Lung (tissue), 12 donors: ENCODE results near the gene METRNL. TPM values are rescaled to one million over a fixed set of nuclear protein-coding genes. Genes with fewer than 3 reads are reported as not detected.

Source experiments
- ATAC-seq: fragments of 200-7000 bp; cut with Tn5 transposase; one replicate; pipeline ENCODE4 v1.9.1; 2020; ENCODE audit warnings: moderate number of reproducible peaks; ENCODE audit not compliant: insufficient read depth, low FRiP score
- DNase-seq, 3 donors: peaks; one replicate each; pipeline ENCODE4 v3.0.0-alpha.2; 2013 to 2017
- H3K27ac ChIP-seq, 2 donors: one replicate each; pipeline ENCODE4 v1.5.1; 2013; ENCODE audit warnings: mild to moderate bottlenecking in 2 of 2, moderate library complexity in 2 of 2, control low read depth in 1 of 2, inconsistent platforms in 1 of 2, low read depth in 1 of 2, low read length in 1 of 2
- H3K27me3 ChIP-seq, 3 donors: one replicate each; pipeline ENCODE4 v1.5.1; 2013; ENCODE audit warnings: low read length in 2 of 3; ENCODE audit not compliant: control insufficient read depth in 3 of 3, insufficient read depth in 3 of 3
- H3K36me3 ChIP-seq, 4 donors: one replicate each; pipeline ENCODE4 v1.5.1; 2013; ENCODE audit warnings: low read length in 4 of 4, mild to moderate bottlenecking in 1 of 4, moderate library complexity in 1 of 4; ENCODE audit not compliant: control insufficient read depth in 4 of 4, insufficient read depth in 4 of 4
- H3K4me1 ChIP-seq, 5 donors: one replicate each; pipeline ENCODE4 v1.5.1; 2013; ENCODE audit warnings: low read length in 5 of 5, mild to moderate bottlenecking in 2 of 5, moderate library complexity in 1 of 5; ENCODE audit not compliant: control insufficient read depth in 5 of 5, insufficient read depth in 5 of 5
- H3K4me3 ChIP-seq: one replicate; pipeline ENCODE4 v1.5.1; 2013; ENCODE audit warnings: mild to moderate bottlenecking, control low read depth, moderate library complexity
- H3K9ac ChIP-seq, 2 donors: one replicate each; pipeline ENCODE4 v1.5.1; 2013; ENCODE audit warnings: low read length in 2 of 2, control low read depth in 1 of 2; ENCODE audit not compliant: insufficient read depth in 1 of 2
- H3K9me3 ChIP-seq, 4 donors: one replicate each; pipeline ENCODE4 v1.5.1; 2013; ENCODE audit warnings: low read length in 3 of 4, mild to moderate bottlenecking in 1 of 4, moderate library complexity in 1 of 4; ENCODE audit not compliant: control insufficient read depth in 4 of 4, insufficient read depth in 3 of 4
- WGBS, 2 donors: extraction: QIAGEN DNeasy Blood & Tissue Kit; methylation state at CpG; one replicate each; pipeline ENCODE4 v1.1.7; 2013; 5-methylcytosine and 5-hydroxymethylcytosine counted together
- polyA plus RNA-seq, 2 donors: library from polyadenylated mRNA; stranded (reverse); fragments of 200-250 nt; gene quantifications; one replicate each; pipeline ENCODE4 v1.2.1, GENCODE V29; 2013
- total RNA-seq, 2 donors: library from RNA; depleted of rRNA in 1 of 2; stranded (reverse); fragments of >200 nt in 1 of 2; gene quantifications; one replicate each; pipeline ENCODE4 v1.2.1, GENCODE V29; 2014 to 2021
- TF ChIP-seq, protein P1 (sequence below): IDR thresholded peaks from 2 replicates; pipeline ENCODE4 v1.5.1; 2012; ENCODE audit warnings: mild to moderate bottlenecking; ENCODE audit errors: control extremely low read depth, extremely low read depth
- donor health status: control.
- donor health status: control.
- donor health status: Bipolar disorder and iron deficiency.
- donor health status: healthy.
- donor health status: DM: yes; HTN: yes; CAD: no.

METRNL gene
- total and polyA plus RNA-seq, 4 donors, result 48.2 to 181 (median 65.0) TPM

DNA sequence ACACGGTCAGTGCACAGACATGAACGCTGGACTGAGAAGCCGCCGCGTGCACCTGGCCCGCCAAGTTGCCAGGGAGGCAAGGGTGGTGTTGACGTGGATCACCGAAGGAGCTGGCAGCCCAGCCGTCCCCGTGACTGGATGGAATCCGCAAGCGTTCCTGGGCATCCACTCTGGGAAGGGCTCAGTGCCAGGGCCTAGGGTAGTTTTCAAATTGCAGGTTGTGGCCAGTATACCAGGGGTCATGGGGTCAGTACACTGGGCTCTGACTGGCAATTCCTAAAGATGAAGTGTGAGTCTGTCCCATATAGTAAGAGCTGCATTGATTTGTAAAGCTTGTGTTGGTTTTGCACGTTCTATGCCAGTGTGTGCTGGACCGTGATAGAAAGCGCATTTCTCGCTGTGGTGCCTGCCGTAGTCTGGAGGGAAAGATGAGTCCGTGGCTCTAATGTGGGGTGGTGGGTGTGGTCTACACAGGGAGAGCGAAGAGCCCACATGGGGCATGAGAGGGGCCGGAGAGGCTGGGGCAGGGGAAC lies 21.1 kb upstream of the METRNL start:
- peaks cover 0 to 16% (median 8%) of the 10 kb centered on the region in 5 donors for H3K4me1 ChIP-seq
- DNase-seq (no peak), ATAC-seq (no peak)
- H3K27ac ChIP-seq, result no peak overlapping the region
- no peak overlapping the region for H3K4me3 ChIP-seq
- H3K9me3 ChIP-seq, result no peaks in the 10 kb centered on the region
- WGBS, 2 donors, result 91 to 98% methylated on average over 20 of the region's 20 CpGs
- H3K36me3 ChIP-seq, result no peaks in the 10 kb centered on the region
- TF ChIP-seq, protein P1, sequence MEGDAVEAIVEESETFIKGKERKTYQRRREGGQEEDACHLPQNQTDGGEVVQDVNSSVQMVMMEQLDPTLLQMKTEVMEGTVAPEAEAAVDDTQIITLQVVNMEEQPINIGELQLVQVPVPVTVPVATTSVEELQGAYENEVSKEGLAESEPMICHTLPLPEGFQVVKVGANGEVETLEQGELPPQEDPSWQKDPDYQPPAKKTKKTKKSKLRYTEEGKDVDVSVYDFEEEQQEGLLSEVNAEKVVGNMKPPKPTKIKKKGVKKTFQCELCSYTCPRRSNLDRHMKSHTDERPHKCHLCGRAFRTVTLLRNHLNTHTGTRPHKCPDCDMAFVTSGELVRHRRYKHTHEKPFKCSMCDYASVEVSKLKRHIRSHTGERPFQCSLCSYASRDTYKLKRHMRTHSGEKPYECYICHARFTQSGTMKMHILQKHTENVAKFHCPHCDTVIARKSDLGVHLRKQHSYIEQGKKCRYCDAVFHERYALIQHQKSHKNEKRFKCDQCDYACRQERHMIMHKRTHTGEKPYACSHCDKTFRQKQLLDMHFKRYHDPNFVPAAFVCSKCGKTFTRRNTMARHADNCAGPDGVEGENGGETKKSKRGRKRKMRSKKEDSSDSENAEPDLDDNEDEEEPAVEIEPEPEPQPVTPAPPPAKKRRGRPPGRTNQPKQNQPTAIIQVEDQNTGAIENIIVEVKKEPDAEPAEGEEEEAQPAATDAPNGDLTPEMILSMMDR, result no peak
- no peak overlapping the region for H3K9ac ChIP-seq
- no peaks in the 10 kb centered on the region for H3K27me3 ChIP-seq

GRCh38 chr17:83061586-83061985 lies 17.8 kb upstream of the METRNL start:
- WGBS, 2 donors, result 89 to 94% methylated on average over 8 of the region's 8 CpGs
- Histone ChIP-seq H3K36me3 (no peaks in the 10 kb centered on the region), H3K4me1 (peaks cover 0 to 4% (median 0%) of the 10 kb centered on the region in 5 donors), H3K9me3 (no peaks in the 10 kb centered on the region), H3K4me3 (no peak overlapping the region), H3K27me3 (no peaks in the 10 kb centered on the region), H3K27ac (no peak overlapping the region), H3K9ac (no peak overlapping the region)
- TF ChIP-seq, protein P1, result no peak
- DNase-seq, result no peak
- no peak for ATAC-seq

DNA sequence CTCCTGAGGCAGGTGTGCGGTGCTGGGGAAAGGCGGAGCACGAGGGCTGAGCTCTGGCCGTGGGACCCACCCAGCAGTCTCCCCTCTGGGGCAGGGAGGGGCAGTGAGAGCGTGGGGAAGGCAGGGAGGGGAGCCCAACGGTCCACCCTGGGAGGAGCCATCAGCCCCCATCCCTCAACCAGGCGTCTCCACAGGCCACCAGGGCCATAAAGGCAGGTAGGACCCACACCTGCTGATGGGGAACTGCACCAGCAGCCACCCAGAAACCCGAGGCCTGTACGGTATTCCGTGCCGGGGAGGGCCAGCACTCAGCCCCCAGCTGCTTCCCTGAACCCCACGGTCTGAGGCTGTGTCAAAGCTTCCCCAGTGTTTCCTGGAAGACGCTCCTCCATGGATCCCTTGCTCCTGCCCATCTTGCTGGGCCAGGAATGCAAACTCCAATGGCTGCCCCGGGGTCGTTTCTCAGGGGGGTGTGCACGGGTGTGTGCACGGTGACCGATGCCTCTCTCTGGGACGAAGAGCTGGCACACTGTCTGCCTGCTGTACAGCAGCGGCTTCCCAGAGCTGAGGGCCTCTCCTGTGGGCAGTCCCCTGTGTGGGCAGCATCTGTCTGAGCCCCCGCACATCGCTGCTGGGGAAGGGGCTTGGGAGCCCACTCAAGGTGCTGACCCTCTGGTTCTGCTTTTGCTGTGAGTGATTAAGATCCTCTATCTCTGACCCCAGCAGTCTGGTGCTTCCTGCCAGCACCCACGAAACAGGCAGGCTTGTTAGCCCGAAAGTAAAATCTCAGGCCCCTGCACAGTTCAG lies 17.2 kb upstream of the METRNL start:
- Histone ChIP-seq H3K9ac (no peak overlapping the region), H3K9me3 (no peaks in the 10 kb centered on the region), H3K4me3 (no peak overlapping the region), H3K27ac (no peak overlapping the region), H3K36me3 (no peaks in the 10 kb centered on the region), H3K4me1 (peaks cover 0 to 4% (median 0%) of the 10 kb centered on the region in 5 donors), H3K27me3 (no peaks in the 10 kb centered on the region)
- WGBS, 2 donors, result 55 to 72% methylated on average over 24 of the region's 24 CpGs
- DNase-seq (no peak), ATAC-seq (no peak)
- TF ChIP-seq, protein P1, result no peak
